GM10266 (cell line): ENCODE results near the gene CCNQ.
A peak's percentile ranks its signal among the peaks of the same experiment; 100 is the strongest.

ENCODE experiments used
- DNase-seq: peaks from one replicate; pipeline ENCODE4 v3.0.0; 2012; ENCODE audit errors: extremely low spot score
- TF ChIP-seq, protein P1 (sequence below): IDR thresholded peaks from 2 replicates; pipeline ENCODE4 v1.5.1; 2012; ENCODE audit warnings: mild to moderate bottlenecking, low read depth; ENCODE audit not compliant: control insufficient read depth, insufficient read depth; ENCODE audit errors: missing control alignments

The CCNQ gene

DNA sequence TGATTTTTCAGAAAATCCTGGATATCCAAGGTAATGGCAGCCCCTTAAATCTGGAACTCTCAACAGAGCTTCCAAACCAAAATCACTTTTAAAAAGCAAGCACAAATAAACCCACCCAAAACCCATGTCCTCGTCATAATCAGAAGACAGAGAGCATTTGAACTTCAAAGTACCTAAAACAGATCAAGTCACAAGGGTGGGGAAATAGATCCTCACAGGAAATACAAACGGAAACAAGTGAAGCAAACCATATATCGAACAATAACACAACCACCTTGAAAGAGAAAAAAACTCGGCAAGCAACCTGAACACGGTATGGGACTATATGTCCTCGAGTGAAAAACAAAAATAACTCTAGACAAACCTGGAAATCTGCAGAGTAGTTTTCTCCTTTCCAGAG lies 15.9 kb upstream of the CCNQ start:
- DNase-seq, result no peak
- TF ChIP-seq, protein P1, sequence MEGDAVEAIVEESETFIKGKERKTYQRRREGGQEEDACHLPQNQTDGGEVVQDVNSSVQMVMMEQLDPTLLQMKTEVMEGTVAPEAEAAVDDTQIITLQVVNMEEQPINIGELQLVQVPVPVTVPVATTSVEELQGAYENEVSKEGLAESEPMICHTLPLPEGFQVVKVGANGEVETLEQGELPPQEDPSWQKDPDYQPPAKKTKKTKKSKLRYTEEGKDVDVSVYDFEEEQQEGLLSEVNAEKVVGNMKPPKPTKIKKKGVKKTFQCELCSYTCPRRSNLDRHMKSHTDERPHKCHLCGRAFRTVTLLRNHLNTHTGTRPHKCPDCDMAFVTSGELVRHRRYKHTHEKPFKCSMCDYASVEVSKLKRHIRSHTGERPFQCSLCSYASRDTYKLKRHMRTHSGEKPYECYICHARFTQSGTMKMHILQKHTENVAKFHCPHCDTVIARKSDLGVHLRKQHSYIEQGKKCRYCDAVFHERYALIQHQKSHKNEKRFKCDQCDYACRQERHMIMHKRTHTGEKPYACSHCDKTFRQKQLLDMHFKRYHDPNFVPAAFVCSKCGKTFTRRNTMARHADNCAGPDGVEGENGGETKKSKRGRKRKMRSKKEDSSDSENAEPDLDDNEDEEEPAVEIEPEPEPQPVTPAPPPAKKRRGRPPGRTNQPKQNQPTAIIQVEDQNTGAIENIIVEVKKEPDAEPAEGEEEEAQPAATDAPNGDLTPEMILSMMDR, result no peak

DNA sequence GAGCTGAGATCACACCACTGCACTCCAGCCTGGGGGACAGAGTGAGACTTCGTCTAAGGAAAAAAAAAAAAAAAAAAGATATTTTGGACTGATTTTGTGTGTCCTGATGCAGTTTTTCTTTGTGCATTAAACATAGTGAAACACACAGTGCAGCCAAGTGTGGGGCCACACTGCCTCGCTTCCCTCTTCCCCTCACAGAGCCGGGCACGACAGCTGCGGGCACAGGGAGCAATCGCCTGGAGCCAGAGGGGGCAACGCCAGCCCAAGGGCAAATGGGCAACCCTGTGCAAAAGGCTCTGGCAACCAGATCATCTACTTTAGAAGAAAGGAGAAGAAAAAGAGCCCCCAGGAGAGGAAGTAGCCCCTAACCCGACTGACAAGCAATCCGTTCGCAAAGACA lies 13.5 kb upstream of the CCNQ start:
- DNase-seq, result no peak
- TF ChIP-seq, protein P1, result no peak

DNA sequence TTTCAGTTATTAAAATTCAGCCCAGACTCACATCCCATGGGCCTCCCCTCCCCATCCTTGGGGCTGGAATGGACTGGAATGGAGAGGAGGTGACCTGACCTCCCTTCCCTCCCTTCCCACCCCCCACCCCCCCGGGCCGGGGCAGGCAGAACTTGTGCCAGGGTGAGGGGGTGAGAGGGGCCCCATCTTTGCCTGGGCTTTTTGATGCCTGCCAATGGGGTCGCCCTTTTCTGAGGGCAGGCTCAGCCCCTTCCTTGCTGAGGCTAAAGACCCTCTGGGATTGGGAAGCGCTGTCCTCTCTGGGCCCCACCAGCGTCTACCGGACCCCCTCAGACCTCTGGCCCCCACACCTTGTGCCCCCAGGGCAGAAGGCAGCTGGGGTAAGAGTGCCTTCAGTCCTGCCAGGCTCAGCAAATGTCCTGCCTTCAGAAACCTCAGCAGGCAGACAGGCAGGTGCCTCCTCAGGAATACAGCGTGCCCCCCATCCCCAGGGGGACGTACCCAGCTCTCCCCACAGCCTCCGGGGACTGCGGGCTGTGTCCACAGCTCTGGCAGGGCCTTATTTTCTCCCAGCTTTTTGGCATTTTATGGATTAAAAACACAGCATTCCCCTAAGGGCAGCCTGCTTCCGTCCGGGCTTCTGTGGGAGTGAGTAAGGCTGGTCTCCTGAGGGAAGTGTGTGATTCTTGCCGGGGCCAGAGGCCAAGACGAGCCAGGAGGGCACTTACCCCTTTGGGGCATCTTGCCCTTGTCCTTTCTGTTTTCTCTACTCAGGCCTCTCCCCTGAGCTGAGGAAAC lies 12.6 kb upstream of the CCNQ start:
- TF ChIP-seq, protein P1, result no peak
- DNase-seq, result no peak

DNA sequence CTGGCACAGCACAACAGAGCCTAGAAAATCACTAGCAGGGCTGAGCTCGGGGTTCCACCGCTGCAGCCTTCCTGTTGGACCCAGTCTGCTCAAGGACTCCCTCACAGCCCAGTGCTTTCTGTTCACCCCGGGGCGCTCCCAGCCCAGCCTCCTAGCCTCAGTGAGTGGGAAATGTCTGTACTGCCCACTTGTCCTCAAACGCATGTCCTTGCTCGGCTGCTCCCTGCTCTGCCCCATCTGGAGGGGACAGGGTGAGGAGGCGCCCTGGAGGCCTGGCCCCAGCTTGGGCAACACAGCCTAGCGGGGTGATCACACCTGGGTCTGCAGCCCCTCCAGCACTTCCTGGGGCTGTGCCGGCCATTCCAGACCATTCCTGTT lies 11.9 kb upstream of the CCNQ start:
- DNase-seq, result no peak
- TF ChIP-seq, protein P1, result no peak

DNA sequence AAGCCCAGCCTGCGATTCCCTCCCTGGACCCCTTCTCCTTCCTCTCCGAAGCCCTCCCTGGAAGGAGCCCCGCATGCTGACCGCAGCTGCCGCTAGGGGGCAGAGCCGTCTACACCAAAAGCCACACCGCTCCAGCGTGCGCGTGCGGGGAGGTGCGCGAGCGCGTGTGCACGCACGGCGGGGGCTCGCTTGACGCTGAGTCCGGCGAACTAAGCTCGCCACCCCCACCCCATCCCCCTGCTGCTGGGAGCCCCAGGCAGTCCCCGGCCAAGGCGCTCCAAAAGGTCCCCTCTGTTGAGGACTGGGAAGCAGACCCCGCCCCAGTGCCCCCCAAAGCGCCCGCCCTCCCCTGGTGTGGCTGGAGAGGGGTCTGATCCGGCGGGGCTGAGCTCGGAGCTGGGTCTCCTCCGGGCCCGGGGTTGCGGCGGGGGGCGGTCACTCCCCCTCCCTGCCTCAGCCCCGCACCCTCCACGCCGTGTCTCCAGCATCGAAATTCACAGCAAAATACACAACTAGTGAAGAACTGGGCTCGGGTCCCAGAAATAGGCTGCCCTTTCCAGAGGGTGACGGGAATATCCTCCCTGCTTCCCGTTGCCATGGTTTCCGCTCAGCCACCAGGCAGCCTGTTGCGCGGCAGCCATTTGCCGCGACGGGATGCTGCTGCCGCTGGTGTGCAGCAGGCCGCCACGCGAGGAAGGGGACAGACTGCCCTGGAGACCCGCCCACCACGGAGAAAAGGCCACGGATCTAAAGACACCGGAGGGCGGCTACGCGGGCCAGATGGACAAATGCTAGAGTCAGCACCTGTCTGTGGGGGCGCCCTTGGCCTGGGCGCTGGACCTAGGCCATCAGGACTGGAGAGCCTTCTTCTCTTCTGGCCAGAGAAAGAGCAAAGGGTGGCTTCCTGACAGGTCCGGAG lies 11.2 kb upstream of the CCNQ start:
- TF ChIP-seq, protein P1, result peak; percentile 85
- DNase-seq, result peak; percentile 59

DNA sequence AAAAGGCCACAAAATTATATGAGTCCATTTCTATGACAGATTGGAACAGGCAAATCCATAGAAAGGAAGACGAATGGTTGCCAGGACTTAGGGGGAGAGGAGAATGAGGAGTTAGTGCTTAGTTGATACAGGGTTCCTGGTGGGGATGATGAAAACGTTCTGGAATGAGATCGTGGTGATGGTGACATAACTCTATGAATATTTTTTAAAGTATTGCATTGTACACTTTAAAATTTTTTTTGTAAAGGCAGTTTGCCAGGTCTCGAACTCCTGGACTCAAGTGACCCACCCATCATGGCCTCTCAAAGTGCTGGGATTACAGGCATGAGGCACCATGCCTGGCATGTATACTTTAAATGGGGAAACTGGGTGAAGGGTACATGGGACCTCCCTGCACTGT lies 9.9 kb upstream of the CCNQ start:
- TF ChIP-seq, protein P1, result no peak
- no peak for DNase-seq
